A549 (cell line): Measurements from ENCODE around the gene KLRC4. TPM values are rescaled to one million over a fixed set of nuclear protein-coding genes. Genes with fewer than 3 reads are reported as not detected.
"Not testable (repeated sequence)": the region's sequence is repeated elsewhere in the genome, so short reads cannot be mapped to it uniquely, and the experiment has no call there.

Source experiments
- ATAC-seq, 2 experiments: fragments of 200-7000 bp in 1 of 2; fragments of >200 bp in 1 of 2; cut with Nextera tagmentation in 1 of 2; cut with Tn5 transposase in 1 of 2; 3 replicates each; pipeline versions ENCODE4 v1.8.0 to v1.9.1; 2018 to 2020; ENCODE audit warnings: mild to moderate bottlenecking in 1 of 2, moderate library complexity in 1 of 2
- CTCF ChIA-PET: fragments of 300-600 bp; sonication (Branson Sonifier 250); formaldehyde crosslinking; extraction: SDS; loops from one replicate; lab custom pipeline; 2021; ENCODE audit warnings: antibody characterized with exemption, inconsistent platforms; lab: Yijun Ruan, JAX
- POLR2A ChIA-PET: fragments of 350-600 bp; formaldehyde crosslinking; extraction: SDS; loops from one replicate; lab custom pipeline; 2021; ENCODE audit warnings: antibody characterized with exemption, inconsistent platforms; lab: Yijun Ruan, JAX
- DNase-seq, 2 experiments: peaks; one replicate each; pipeline versions ENCODE4 v3.0.0 to v3.0.0-alpha.2; 2011 to 2016; ENCODE audit warnings: low read depth in 1 of 2, low spot score in 1 of 2
- FAIRE-seq: peaks from 2 replicates; lab custom pipeline; 2011; peaks lifted over from hg19 to GRCh38; lab: Jason Lieb, UNC
- H3K27ac ChIP-seq, 2 experiments: fragments of >200 bp; sonication (Bioruptor Twin); formaldehyde crosslinking; 3 replicates each; pipeline ENCODE4 v1.5.1; 2016 to 2017
- H3K4me1 ChIP-seq: fragments of >200 bp; sonication (Bioruptor Twin); formaldehyde crosslinking; 3 replicates; pipeline ENCODE4 v1.6.1; 2016
- H3K4me2 ChIP-seq: fragments of >200 bp; sonication (Bioruptor Twin); formaldehyde crosslinking; 3 replicates; pipeline ENCODE4 v1.6.1; 2016
- H3K4me3 ChIP-seq: fragments of >200 bp; sonication (Bioruptor Twin); formaldehyde crosslinking; 3 replicates; pipeline ENCODE4 v1.5.1; 2016
- H3K9me3 ChIP-seq: fragments of >200 bp; sonication (Bioruptor Twin); formaldehyde crosslinking; 3 replicates; pipeline ENCODE4 v1.6.1; 2016
- BHLHE40 ChIP-seq: IDR thresholded peaks from 2 replicates; pipeline ENCODE4 v1.6.1; 2012; ENCODE audit warnings: low read depth, low read length, inconsistent platforms
- CBX2 ChIP-seq: fragments of 200-600 bp; sonication (generic); IDR thresholded peaks from 2 replicates; pipeline ENCODE4 v1.6.1; 2016; ENCODE audit warnings: low read depth, mild to moderate bottlenecking, borderline replicate concordance
- CHD2 ChIP-seq: fragments of 150-350 bp; IDR thresholded peaks from 2 replicates; pipeline ENCODE4 v1.6.1; 2014; ENCODE audit warnings: low read length; ENCODE audit not compliant: partially characterized antibody
- CHD4 ChIP-seq: fragments of 200-600 bp; sonication (generic); IDR thresholded peaks from 2 replicates; pipeline ENCODE4 v1.6.1; 2016; ENCODE audit warnings: antibody characterized with exemption, mild to moderate bottlenecking, borderline replicate concordance
- EP300 ChIP-seq, 2 experiments: fragments of >200 bp; sonication (Bioruptor Twin); formaldehyde crosslinking; IDR thresholded peaks; 2 replicates in 1 of 2; 3 replicates in 1 of 2; pipeline ENCODE4 v1.6.1; 2016 to 2017
- GATA3 ChIP-seq: IDR thresholded peaks from 2 replicates; pipeline ENCODE4 v1.6.1; 2012; ENCODE audit warnings: borderline replicate concordance
- HOXB13 ChIP-seq: fragments of 250-450 bp; sonication (Bioruptor Pico); IDR thresholded peaks from 2 replicates; pipeline ENCODE4 v1.5.0; 2020; ENCODE audit warnings: low read depth, mild to moderate bottlenecking, moderate library complexity
- JUN ChIP-seq, 2 experiments: fragments of >200 bp; sonication (Bioruptor Twin); formaldehyde crosslinking; IDR thresholded peaks; 2 replicates in 1 of 2; 3 replicates in 1 of 2; pipeline ENCODE4 v1.6.1; 2016 to 2017
- JUNB ChIP-seq: fragments of >200 bp; sonication (Bioruptor Twin); formaldehyde crosslinking; IDR thresholded peaks from 2 replicates; pipeline ENCODE4 v1.6.1; 2016
- RARB ChIP-seq: fragments of 250-450 bp; sonication (Bioruptor Pico); IDR thresholded peaks from 2 replicates; pipeline ENCODE4 v1.8.0; 2021; ENCODE audit warnings: mild to moderate bottlenecking, moderate library complexity
- RFX5 ChIP-seq: fragments of 450-650 bp; IDR thresholded peaks from 2 replicates; pipeline ENCODE4 v1.7.1; 2014; ENCODE audit warnings: antibody characterized with exemption, mild to moderate bottlenecking, moderate library complexity
- TFCP2L1 ChIP-seq: fragments of 250-450 bp; sonication (Bioruptor Pico); IDR thresholded peaks from 2 replicates; pipeline ENCODE4 v1.5.0; 2021; ENCODE audit warnings: mild to moderate bottlenecking
- ZSCAN20 ChIP-seq: fragments of 250-450 bp; sonication (Bioruptor Pico); IDR thresholded peaks from 2 replicates; pipeline ENCODE4 v1.8.0; 2022; ENCODE audit warnings: mild to moderate bottlenecking, moderate library complexity
- WGBS: methylation state at CpG from one replicate; pipeline ENCODE4 v1.1.6; 2017; ENCODE audit errors: missing lambda C conversion rate; 5-methylcytosine and 5-hydroxymethylcytosine counted together
- polyA plus RNA-seq, 4 experiments: library from polyadenylated mRNA; depleted of rRNA in 3 of 4; stranded (reverse); fragments of >200 nt; fragmentation: RNase III in 1 of 4; extraction: RNeasy Plus Mini Kit Qiagen cat#74134 plus additional on column Dnase treatment in 1 of 4; gene quantifications; 2 replicates in 3 of 4; 3 replicates in 1 of 4; pipeline ENCODE4 v1.2.3, GENCODE V29; 2011 to 2017
- TF ChIP-seq, protein P1 (sequence below): fragments of 150-350 bp; IDR thresholded peaks from 2 replicates; pipeline ENCODE4 v1.6.1; 2014; ENCODE audit warnings: low read depth, mild to moderate bottlenecking, low read length
- TF ChIP-seq, protein P2 (sequence below): IDR thresholded peaks from 2 replicates; pipeline ENCODE4 v1.6.1; 2012
- TF ChIP-seq, protein P3 (sequence below): fragments of 450-650 bp; IDR thresholded peaks from 2 replicates; pipeline ENCODE4 v1.6.1; 2014; ENCODE audit warnings: antibody characterized with exemption
- TF ChIP-seq, protein P4 (sequence below): fragments of 250-450 bp; sonication (Bioruptor Pico); IDR thresholded peaks from 2 replicates; pipeline ENCODE4 v1.5.0; 2021; ENCODE audit warnings: mild to moderate bottlenecking, moderate library complexity, borderline replicate concordance
- TF ChIP-seq, protein P5 (sequence below): fragments of 200-600 bp; sonication (generic); IDR thresholded peaks from 2 replicates; pipeline ENCODE4 v1.6.1; 2016; ENCODE audit warnings: antibody characterized with exemption, mild to moderate bottlenecking, moderate library complexity
- TF ChIP-seq, protein P6 (sequence below): fragments of 250-450 bp; sonication (Bioruptor Pico); IDR thresholded peaks from 2 replicates; pipeline ENCODE4 v1.5.0; 2020; ENCODE audit warnings: low read depth, mild to moderate bottlenecking, moderate library complexity

The KLRC4 gene
- polyA plus RNA-seq, 2 of the 4 experiments (the other 2 are of a cell fraction): not detected

DNA sequence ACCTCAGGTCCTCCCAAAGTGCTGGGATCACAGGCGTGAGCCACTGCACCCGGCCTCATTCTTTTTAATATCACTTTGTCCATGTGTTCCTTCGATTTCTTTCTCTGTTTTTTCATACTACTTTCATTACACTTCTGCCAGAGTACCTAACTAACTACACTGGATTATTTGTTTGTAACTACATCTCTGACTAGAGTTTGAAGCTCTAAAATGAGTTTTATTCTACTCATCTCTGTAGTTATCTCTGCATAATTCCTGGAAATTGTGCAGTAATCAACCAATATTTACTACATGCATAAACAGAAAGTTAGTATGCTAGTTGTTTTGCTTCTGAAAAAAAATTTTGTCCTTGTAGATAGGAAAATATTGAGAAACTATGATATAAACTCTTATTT, 34.9 kb downstream of the KLRC4 start (continued):
- TF ChIP-seq, protein P1, sequence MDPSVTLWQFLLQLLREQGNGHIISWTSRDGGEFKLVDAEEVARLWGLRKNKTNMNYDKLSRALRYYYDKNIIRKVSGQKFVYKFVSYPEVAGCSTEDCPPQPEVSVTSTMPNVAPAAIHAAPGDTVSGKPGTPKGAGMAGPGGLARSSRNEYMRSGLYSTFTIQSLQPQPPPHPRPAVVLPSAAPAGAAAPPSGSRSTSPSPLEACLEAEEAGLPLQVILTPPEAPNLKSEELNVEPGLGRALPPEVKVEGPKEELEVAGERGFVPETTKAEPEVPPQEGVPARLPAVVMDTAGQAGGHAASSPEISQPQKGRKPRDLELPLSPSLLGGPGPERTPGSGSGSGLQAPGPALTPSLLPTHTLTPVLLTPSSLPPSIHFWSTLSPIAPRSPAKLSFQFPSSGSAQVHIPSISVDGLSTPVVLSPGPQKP: no peak
- TF ChIP-seq, protein P2, sequence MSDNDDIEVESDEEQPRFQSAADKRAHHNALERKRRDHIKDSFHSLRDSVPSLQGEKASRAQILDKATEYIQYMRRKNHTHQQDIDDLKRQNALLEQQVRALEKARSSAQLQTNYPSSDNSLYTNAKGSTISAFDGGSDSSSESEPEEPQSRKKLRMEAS: no peak
- TF ChIP-seq JUNB: no peak
- no peak for TF ChIP-seq JUN (IDR thresholded peaks at IDR 0.05)
- no peak for TF ChIP-seq RFX5

DNA sequence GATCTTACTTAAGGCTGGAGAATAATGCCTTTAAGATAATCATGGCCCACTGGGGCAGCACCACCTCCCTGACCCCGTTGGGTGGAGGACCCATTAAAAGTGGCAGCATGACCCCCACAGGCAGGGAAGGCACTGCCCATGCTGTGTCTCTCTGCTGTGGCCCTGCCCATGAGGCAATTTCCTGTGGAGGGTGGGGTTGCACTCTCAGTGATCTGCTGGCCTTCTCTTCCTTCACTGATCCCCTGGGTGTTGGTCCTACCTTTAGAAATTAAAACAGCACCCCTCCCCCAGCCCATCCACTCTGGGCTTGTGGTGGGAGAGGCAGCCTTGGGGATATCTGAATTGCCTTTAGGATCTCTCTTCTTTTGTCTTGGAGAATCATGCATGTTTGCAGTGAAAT, 37.0 kb downstream of the KLRC4 start:
- DNase-seq (no peak), ATAC-seq (peak; percentile 24 to 76; a peak in 3 of 6 replicates), FAIRE-seq (no peak)
- peaks cover 16% of the 10 kb centered on the region for H3K4me1 ChIP-seq
- TF ChIP-seq, protein P3, sequence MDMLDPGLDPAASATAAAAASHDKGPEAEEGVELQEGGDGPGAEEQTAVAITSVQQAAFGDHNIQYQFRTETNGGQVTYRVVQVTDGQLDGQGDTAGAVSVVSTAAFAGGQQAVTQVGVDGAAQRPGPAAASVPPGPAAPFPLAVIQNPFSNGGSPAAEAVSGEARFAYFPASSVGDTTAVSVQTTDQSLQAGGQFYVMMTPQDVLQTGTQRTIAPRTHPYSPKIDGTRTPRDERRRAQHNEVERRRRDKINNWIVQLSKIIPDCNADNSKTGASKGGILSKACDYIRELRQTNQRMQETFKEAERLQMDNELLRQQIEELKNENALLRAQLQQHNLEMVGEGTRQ: no peak
- TF ChIP-seq TFCP2L1 (no peak), RARB (CRISPR knock-in tag) (no peak), CBX2 (no peak), CHD2 (no peak), HOXB13 (no peak), GATA3 (no peak)
- TF ChIP-seq, protein P4, sequence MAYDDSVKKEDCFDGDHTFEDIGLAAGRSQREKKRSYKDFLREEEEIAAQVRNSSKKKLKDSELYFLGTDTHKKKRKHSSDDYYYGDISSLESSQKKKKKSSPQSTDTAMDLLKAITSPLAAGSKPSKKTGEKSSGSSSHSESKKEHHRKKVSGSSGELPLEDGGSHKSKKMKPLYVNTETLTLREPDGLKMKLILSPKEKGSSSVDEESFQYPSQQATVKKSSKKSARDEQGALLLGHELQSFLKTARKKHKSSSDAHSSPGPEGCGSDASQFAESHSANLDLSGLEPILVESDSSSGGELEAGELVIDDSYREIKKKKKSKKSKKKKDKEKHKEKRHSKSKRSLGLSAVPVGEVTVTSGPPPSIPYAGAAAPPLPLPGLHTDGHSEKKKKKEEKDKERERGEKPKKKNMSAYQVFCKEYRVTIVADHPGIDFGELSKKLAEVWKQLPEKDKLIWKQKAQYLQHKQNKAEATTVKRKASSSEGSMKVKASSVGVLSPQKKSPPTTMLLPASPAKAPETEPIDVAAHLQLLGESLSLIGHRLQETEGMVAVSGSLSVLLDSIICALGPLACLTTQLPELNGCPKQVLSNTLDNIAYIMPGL (CRISPR knock-in tag): no peak
- H3K27ac ChIP-seq: peak overlapping the region; percentile 24 to 67; a peak in 4 of 6 replicates
- ChIA-PET CTCF (no interaction called here), POLR2A (no interaction called here)
- H3K4me3 ChIP-seq: no peak overlapping the region
- WGBS: 18% methylated on average over 1 of the region's 1 CpG
- peak overlapping the region; percentile 54 for H3K4me2 ChIP-seq
- no peaks in the 10 kb centered on the region for H3K9me3 ChIP-seq

DNA sequence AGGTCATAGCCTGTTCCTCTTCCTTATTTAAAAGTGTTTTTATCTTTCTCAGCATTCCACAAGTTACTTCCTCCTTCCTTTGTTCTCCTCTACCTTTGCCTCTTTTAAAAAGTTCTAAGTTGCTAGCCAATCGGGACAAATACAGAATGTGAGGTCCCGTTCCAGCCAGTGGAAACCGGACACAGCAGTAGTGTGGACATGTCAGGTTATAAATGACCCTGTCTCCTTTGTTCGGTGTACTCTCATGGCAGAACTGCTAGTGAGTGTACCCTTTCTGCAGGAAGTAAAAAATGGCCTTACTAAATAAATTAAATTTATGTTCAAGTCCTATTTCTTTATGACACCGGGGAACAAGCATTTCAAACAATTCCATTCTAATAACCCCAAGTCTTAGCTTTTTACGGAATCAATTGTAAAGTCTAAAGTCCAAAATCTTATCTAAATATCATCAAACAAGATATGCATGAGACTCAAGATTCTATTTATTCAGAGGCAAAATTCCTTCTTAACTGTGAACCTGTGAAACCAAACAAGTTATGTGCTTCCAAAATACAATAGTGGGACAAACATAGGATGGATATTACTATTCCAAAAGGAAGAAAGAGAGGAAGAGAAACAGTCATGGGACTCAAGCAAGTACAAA, 37.5 kb downstream of the KLRC4 start:
- FAIRE-seq, H3K4me3 ChIP-seq, H3K9me3 ChIP-seq, DNase-seq, POLR2A ChIA-PET, CTCF ChIA-PET: not testable (repeated sequence)
- WGBS: 28% methylated on average over 6 of the region's 6 CpGs
- Histone ChIP-seq H3K4me2 (peak overlapping the region; percentile 54), H3K4me1 (peaks cover 16% of the 10 kb centered on the region), H3K27ac (peak overlapping the region; percentile 24 to 67; a peak in 4 of 6 replicates)
- peak in 1 of 2 experiments; percentile 47; a peak in 2 of 6 replicates for ATAC-seq

DNA sequence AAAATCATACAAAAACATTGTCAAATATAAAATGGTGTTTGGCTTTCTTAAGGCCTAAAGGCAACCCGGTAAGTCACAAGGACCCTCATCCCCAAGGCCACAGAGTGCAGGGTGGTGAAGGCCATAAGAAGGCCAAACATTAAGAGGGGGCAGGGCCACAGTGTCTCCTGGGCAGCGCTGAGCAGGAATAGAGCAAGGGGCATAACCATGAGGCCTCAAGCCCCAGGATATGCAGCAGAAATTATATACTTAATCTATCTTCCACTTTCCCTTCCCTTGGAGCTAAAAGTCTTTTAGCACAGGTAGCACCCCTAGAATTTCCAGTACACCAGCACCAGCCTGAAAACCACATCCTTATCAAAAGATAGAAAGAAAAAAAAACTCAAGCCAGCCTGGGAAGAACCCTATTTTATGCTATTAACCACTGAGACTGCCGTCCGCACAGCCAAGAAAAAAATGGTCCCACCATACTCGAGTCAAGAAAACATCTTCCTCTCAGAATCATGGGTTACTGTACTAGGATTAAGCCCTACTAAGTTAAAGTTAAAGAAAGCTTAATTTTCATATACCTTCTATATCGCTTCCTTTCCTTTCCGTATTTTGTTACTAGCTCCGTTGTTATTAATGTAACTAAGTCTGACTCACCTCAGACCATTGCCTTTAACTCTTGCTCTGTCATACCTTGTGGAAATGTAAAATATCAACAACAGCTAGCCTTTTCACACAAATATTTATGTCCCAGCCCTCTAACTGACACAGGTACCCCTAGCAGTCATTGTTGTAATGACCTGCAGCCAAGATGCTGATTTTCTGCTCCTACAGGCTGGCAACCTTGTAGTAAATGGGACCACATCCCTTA, 39.8 kb downstream of the KLRC4 start:
- CTCF ChIA-PET: no interaction called here
- TF ChIP-seq TFCP2L1 (no peak), CHD4 (no peak), HOXB13 (no peak), ZSCAN20 (CRISPR knock-in tag) (no peak), BHLHE40 (no peak), EP300 (IDR thresholded peaks at IDR 0.05) (no peak)
- TF ChIP-seq, protein P1: no peak
- TF ChIP-seq, protein P5, sequence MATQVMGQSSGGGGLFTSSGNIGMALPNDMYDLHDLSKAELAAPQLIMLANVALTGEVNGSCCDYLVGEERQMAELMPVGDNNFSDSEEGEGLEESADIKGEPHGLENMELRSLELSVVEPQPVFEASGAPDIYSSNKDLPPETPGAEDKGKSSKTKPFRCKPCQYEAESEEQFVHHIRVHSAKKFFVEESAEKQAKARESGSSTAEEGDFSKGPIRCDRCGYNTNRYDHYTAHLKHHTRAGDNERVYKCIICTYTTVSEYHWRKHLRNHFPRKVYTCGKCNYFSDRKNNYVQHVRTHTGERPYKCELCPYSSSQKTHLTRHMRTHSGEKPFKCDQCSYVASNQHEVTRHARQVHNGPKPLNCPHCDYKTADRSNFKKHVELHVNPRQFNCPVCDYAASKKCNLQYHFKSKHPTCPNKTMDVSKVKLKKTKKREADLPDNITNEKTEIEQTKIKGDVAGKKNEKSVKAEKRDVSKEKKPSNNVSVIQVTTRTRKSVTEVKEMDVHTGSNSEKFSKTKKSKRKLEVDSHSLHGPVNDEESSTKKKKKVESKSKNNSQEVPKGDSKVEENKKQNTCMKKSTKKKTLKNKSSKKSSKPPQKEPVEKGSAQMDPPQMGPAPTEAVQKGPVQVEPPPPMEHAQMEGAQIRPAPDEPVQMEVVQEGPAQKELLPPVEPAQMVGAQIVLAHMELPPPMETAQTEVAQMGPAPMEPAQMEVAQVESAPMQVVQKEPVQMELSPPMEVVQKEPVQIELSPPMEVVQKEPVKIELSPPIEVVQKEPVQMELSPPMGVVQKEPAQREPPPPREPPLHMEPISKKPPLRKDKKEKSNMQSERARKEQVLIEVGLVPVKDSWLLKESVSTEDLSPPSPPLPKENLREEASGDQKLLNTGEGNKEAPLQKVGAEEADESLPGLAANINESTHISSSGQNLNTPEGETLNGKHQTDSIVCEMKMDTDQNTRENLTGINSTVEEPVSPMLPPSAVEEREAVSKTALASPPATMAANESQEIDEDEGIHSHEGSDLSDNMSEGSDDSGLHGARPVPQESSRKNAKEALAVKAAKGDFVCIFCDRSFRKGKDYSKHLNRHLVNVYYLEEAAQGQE: no peak
- TF ChIP-seq, protein P6, sequence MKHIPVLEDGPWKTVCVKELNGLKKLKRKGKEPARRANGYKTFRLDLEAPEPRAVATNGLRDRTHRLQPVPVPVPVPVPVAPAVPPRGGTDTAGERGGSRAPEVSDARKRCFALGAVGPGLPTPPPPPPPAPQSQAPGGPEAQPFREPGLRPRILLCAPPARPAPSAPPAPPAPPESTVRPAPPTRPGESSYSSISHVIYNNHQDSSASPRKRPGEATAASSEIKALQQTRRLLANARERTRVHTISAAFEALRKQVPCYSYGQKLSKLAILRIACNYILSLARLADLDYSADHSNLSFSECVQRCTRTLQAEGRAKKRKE (CRISPR knock-in tag): no peak

More for the DNA sequence above, 39.8 kb downstream of the KLRC4 start:
- FAIRE-seq (no peak), ATAC-seq (no peak), DNase-seq (no peak)
- POLR2A ChIA-PET: no interaction called here
- Histone ChIP-seq H3K27ac (no peak overlapping the region), H3K9me3 (no peaks in the 10 kb centered on the region), H3K4me1 (peaks cover 27% of the 10 kb centered on the region), H3K4me2 (no peak overlapping the region), H3K4me3 (no peak overlapping the region)
- 88% methylated on average over 8 of the region's 8 CpGs for WGBS
